PC-9 (cell line): Measurements from ENCODE around the gene BTN3A1.

Source experiments
- CTCF ChIP-seq: fragments of 200-600 bp; sonication (generic); conservative IDR thresholded peaks from 2 replicates; pipeline ENCODE4 v1.6.1; 2017; ENCODE audit warnings: mixed run types, antibody characterized with exemption, mild to moderate bottlenecking, moderate library complexity
- EZH2 ChIP-seq: fragments of 200-600 bp; sonication (generic); IDR thresholded peaks from 2 replicates; pipeline ENCODE4 v1.8.0; 2017; ENCODE audit warnings: antibody characterized with exemption, low read depth

DNA sequence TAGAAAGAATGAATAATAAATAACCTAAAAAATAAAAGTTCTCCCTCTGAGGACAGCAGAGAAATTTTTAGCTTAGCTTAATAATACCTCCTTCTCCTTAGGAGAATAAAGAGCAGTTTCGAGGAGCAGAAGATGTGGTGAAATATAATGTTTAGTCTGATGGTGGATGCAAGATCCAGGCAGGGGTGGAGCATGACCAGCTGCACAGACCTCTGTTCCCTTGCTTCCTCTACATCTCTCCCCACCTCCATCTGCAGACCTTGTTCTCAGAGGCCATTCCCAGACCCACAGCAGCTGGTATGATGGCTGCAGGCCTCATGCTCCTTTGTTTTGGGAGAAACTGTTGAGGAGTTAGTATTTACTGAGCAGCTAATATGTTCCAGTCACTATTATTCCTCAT is 35.6 kb upstream of the BTN3A1 start:
- TF ChIP-seq CTCF: no peak
- no peak for TF ChIP-seq EZH2
